Lower leg skin (tissue), 4 donors: Measurements from ENCODE around the gene ESRP2. TPM values are rescaled to one million over a fixed set of nuclear protein-coding genes. Genes with fewer than 3 reads are reported as not detected.

ENCODE experiments used
- DNase-seq, 2 donors: peaks; one replicate each; pipeline ENCODE4 v3.0.0-alpha.2; 2019; ENCODE audit warnings: low spot score in 2 of 2
- H3K4me3 ChIP-seq: fragments of 200-600 bp; sonication (generic); 2 replicates; pipeline ENCODE4 v1.5.1; 2017; ENCODE audit warnings: mild to moderate bottlenecking, low read depth; ENCODE audit not compliant: poor library complexity, severe bottlenecking
- CTCF ChIP-seq, 3 donors: fragments of 450-650 bp; IDR thresholded peaks; one replicate each; pipeline ENCODE4 v1.5.1; 2016; ENCODE audit warnings: antibody characterized with exemption in 3 of 3, mild to moderate bottlenecking in 3 of 3, moderate library complexity in 2 of 3
- POLR2A ChIP-seq, 2 donors: fragments of 450-650 bp; IDR thresholded peaks; one replicate each; pipeline ENCODE4 v1.6.1; 2016 to 2017; ENCODE audit warnings: antibody characterized with exemption in 2 of 2, mild to moderate bottlenecking in 1 of 2, moderate library complexity in 1 of 2
- WGBS, 2 donors: methylation state at CpG; one replicate each; pipeline ENCODE4 v1.1.5; 2018; 5-methylcytosine and 5-hydroxymethylcytosine counted together
- intact Hi-C: fragments of 100-400 bp; cut with DNase I; formaldehyde crosslinking; loops from one replicate; pipeline ENCODE4 v1.15.0; 2023; ENCODE audit warnings: low total_unique reads
- total RNA-seq, 4 donors: library from RNA; depleted of rRNA; stranded (reverse); fragments of >200 nt; gene quantifications; one replicate each; pipeline ENCODE4 v1.1.0, GENCODE V29; 2016

The ESRP2 gene
- total RNA-seq, 4 donors from 2014 or later, result 84.3 to 120 (median 97.2) TPM

GRCh38 chr16:68217506-68217905, 18.4 kb downstream of the ESRP2 start:
- H3K4me3 ChIP-seq, result no peak overlapping the region
- 85 to 89% methylated on average over 4 of the region's 4 CpGs for WGBS, 2 donors
- TF ChIP-seq POLR2A (IDR thresholded peaks at IDR 0.05) (no peak), CTCF (IDR thresholded peaks at IDR 0.05) (no peak)
- no peak for DNase-seq
- intact Hi-C loops, result no loop called here

GRCh38 chr16:68216240-68216639, 19.7 kb downstream of the ESRP2 start:
- DNase-seq, result no peak
- TF ChIP-seq CTCF (IDR thresholded peaks at IDR 0.05), result no peak
- no peak for TF ChIP-seq POLR2A (IDR thresholded peaks at IDR 0.05)
- intact Hi-C loops, result no loop called here
- WGBS, 2 donors, result 93 to 94% methylated on average over 3 of the region's 3 CpGs
- no peak overlapping the region for H3K4me3 ChIP-seq

DNA sequence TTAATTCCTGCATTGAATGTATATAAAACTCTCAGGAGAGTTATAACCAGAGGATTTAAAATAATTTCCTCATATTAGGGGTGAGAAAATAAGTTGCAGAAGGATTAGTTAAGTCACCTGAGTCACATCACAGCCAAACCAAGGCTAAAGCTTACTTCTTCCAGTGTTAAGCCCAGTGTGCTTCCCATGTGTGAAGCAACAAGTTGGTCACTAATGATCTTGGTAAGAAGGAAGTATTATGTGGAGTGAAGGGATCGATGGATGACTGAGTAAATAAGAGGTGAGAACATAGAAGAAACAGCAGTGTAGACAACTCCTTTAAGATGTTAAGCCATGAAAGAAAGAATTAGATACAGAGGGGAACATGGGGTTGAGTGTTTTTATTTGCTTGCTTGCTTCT, 20.6 kb downstream of the ESRP2 start:
- 97 to 100% methylated on average over 1 of the region's 1 CpG for WGBS, 2 donors
- intact Hi-C loops, result no loop called here
- no peak overlapping the region for H3K4me3 ChIP-seq
- TF ChIP-seq CTCF (IDR thresholded peaks at IDR 0.05) (no peak), POLR2A (IDR thresholded peaks at IDR 0.05) (no peak)
- no peak for DNase-seq

- no peak overlapping the region for H3K4me3 ChIP-seq
- intact Hi-C loops, result no loop called here
- TF ChIP-seq CTCF (IDR thresholded peaks at IDR 0.05) (no peak), POLR2A (IDR thresholded peaks at IDR 0.05) (no peak)
- WGBS, 2 donors, result 73 to 76% methylated on average over 3 of the region's 3 CpGs
- DNase-seq, result no peak
Observed at GRCh38 chr16:68214726-68215125, 21.2 kb downstream of the ESRP2 start.

GRCh38 chr16:68206245-68206644, 29.7 kb downstream of the ESRP2 start:
- WGBS, 2 donors, result 89 to 94% methylated on average over 2 of the region's 2 CpGs
- intact Hi-C loops, result no loop called here
- H3K4me3 ChIP-seq, result no peak overlapping the region
- TF ChIP-seq POLR2A (IDR thresholded peaks at IDR 0.05), result no peak
- TF ChIP-seq CTCF (IDR thresholded peaks at IDR 0.05), result no peak
- DNase-seq, result no peak

GRCh38 chr16:68202091-68202519, 33.8 kb downstream of the ESRP2 start:
- no peak overlapping the region for H3K4me3 ChIP-seq
- intact Hi-C loops, result no loop called here
- no peak for TF ChIP-seq CTCF (IDR thresholded peaks at IDR 0.05)
- no peak for TF ChIP-seq POLR2A (IDR thresholded peaks at IDR 0.05)
- DNase-seq, result no peak
